Measurements from ENCODE around the gene PLCB2. TPM values are rescaled to one million over a fixed set of nuclear protein-coding genes. Genes with fewer than 3 reads are reported as not detected.

The PLCB2 gene
- polyA plus RNA-seq, 3 donors = 9.0 to 10.8 (median 10.4) TPM

- DNase-seq = no peak
Measured at GRCh38 chr15:40250304-40250656, 57.5 kb downstream of the PLCB2 start.

GRCh38 chr15:40249477-40250303 is 58.0 kb downstream of the PLCB2 start:
- no peak for DNase-seq

- DNase-seq = no peak
Measured at GRCh38 chr15:40248006-40248783, 59.5 kb downstream of the PLCB2 start.

GRCh38 chr15:40247406-40247971 is 60.2 kb downstream of the PLCB2 start:
- no peak for DNase-seq

- no peak for DNase-seq
Measured at GRCh38 chr15:40246496-40247280, 61.0 kb downstream of the PLCB2 start.

GRCh38 chr15:40245666-40246450 is 61.9 kb downstream of the PLCB2 start:
- DNase-seq = no peak

GRCh38 chr15:40244961-40245523 is 62.7 kb downstream of the PLCB2 start:
- no peak for DNase-seq

GRCh38 chr15:40243126-40243810 is 64.5 kb downstream of the PLCB2 start:
- no peak for DNase-seq

- DNase-seq = no peak
Measured at GRCh38 chr15:40242601-40243000, 65.1 kb downstream of the PLCB2 start.

GRCh38 chr15:40242213-40242599 is 65.5 kb downstream of the PLCB2 start:
- no peak for DNase-seq

- DNase-seq = no peak
Measured at GRCh38 chr15:40241269-40242212, 66.2 kb downstream of the PLCB2 start.

GRCh38 chr15:40240619-40241221 is 67.0 kb downstream of the PLCB2 start:
- DNase-seq = no peak

GRCh38 chr15:40239693-40240618 is 67.8 kb downstream of the PLCB2 start:
- DNase-seq = no peak

GRCh38 chr15:40239404-40239692 is 68.4 kb downstream of the PLCB2 start:
- no peak for DNase-seq

- peak; percentile 60 for DNase-seq
Measured at GRCh38 chr15:40238532-40239403, 69.0 kb downstream of the PLCB2 start, which contains the start of gene PAK6. PAK6 (plus strand) TSS chr15:40239063; CDS start chr15:40264786, 25,723 bp downstream.
